Thymus (tissue), 11 donors: ENCODE measurements around the gene SH3RF2. TPM values are rescaled to one million over a fixed set of nuclear protein-coding genes. Genes with fewer than 3 reads are reported as not detected.

Experiments
- DNase-seq, 9 donors: peaks; one replicate each; pipeline ENCODE4 v3.0.0-alpha.2; 2013; ENCODE audit warnings: low spot score in 9 of 9, low read depth in 6 of 9, missing footprints in 1 of 9
- H3K27ac ChIP-seq, 2 donors: one replicate each; pipeline ENCODE4 v1.5.1; 2013; ENCODE audit warnings: control low read depth in 1 of 2, low read depth in 1 of 2, low read length in 1 of 2, mild to moderate bottlenecking in 1 of 2, moderate library complexity in 1 of 2
- H3K27me3 ChIP-seq, 2 donors: one replicate each; pipeline ENCODE4 v1.5.1; 2013; ENCODE audit warnings: low read length in 1 of 2; ENCODE audit not compliant: control insufficient read depth in 2 of 2, insufficient read depth in 1 of 2
- H3K36me3 ChIP-seq, 2 donors: one replicate each; pipeline ENCODE4 v1.5.1; 2013; ENCODE audit warnings: low read length in 1 of 2, mild to moderate bottlenecking in 1 of 2, moderate library complexity in 1 of 2; ENCODE audit not compliant: control insufficient read depth in 2 of 2, insufficient read depth in 2 of 2
- H3K4me1 ChIP-seq, 2 donors: one replicate each; pipeline ENCODE4 v1.5.1; 2013; ENCODE audit warnings: low read length in 2 of 2; ENCODE audit not compliant: control insufficient read depth in 2 of 2, insufficient read depth in 2 of 2
- H3K4me3 ChIP-seq, 2 donors: one replicate each; pipeline ENCODE4 v1.5.1; 2013; ENCODE audit warnings: low read length in 2 of 2, control low read depth in 1 of 2, mild to moderate bottlenecking in 1 of 2
- H3K9me3 ChIP-seq, 2 donors: one replicate each; pipeline ENCODE4 v1.5.1; 2013; ENCODE audit warnings: low read length in 1 of 2, mild to moderate bottlenecking in 1 of 2; ENCODE audit not compliant: control insufficient read depth in 2 of 2, insufficient read depth in 1 of 2
- WGBS: extraction: QIAGEN DNeasy Blood & Tissue Kit; methylation state at CpG from one replicate; pipeline ENCODE4 v1.1.7; 2013; 5-methylcytosine and 5-hydroxymethylcytosine counted together
- polyA plus RNA-seq: library from polyadenylated mRNA; stranded (reverse); fragments of 200-250 nt; gene quantifications from one replicate; pipeline ENCODE4 v1.2.3, GENCODE V29; 2013
- total RNA-seq: library from RNA; stranded (reverse); fragments of 120-200 nt; gene quantifications from one replicate; pipeline ENCODE4 v1.2.4, GENCODE V29; 2013
- donor health status: healthy.

The SH3RF2 gene
- total and polyA plus RNA-seq, 2 donors: 0.76 to 2.4 TPM

DNA sequence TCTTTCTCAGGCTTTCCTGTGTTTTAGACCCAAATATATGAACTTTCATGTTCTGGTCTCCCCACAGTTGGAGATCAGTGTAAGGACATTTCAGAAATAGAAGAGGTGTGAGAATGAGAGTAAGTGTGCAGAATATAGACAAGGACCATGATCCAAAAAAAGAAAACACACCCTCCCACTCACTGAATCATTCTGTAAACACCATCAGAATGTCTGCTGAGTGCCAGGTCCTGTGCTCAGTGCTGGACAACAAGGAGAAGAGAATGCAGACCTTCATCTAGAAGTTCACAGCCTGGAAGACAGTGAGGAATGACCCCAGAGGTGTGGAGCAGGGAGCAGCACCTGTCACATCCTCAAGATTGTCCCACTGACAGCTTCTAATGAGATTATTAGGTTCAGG is 19.1 kb upstream of the SH3RF2 start:
- H3K36me3 ChIP-seq: no peaks in the 10 kb centered on the region
- H3K9me3 ChIP-seq: no peaks in the 10 kb centered on the region
- no peaks in the 10 kb centered on the region for H3K4me1 ChIP-seq
- H3K4me3 ChIP-seq: no peak overlapping the region
- H3K27ac ChIP-seq: no peak overlapping the region
- H3K27me3 ChIP-seq: no peaks in the 10 kb centered on the region
- DNase-seq: no peak

DNA sequence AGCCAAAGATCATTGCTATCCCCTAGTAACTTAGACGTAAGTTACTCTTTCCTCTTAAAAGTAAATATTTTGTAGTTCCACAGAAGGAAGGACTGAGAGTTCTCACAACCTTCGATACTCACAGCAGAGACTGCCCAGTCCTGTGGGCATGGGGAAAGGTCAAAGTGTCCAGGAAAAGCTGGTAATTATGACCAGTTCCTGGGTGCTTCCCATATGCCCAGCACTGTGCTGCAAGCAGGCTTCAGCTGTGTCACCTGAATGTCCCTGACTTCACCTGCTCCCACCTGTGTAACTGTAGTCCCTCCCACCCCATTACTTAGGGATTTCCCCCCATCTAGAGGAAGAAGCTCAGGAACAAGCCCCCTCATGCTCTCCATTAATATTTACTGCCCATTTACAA is 18.0 kb upstream of the SH3RF2 start:
- H3K27ac ChIP-seq: no peak overlapping the region
- no peak overlapping the region for H3K4me3 ChIP-seq
- no peaks in the 10 kb centered on the region for H3K27me3 ChIP-seq
- DNase-seq: no peak
- no peaks in the 10 kb centered on the region for H3K4me1 ChIP-seq
- no peaks in the 10 kb centered on the region for H3K9me3 ChIP-seq
- WGBS: 96% methylated on average over 2 of the region's 2 CpGs
- no peaks in the 10 kb centered on the region for H3K36me3 ChIP-seq

DNA sequence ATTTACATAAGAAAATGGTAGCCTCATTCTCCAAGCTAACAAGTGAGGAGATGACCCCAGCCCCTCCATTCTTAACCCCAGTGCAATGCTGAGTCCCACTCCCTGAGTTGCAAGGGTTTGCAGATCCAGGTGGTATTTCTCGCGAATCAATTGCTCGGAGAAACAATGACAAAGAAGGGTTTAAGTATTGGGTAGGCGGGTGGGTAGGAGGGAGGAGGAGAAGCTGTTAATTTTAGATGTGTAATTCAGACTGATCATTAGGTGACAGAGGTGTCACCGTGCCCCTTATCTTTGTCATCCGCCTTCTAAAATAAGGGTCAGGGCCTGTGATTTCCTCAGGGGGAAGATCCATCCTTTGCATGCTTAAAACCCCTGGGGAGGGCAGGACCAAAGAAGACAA is 17.0 kb upstream of the SH3RF2 start:
- H3K27me3 ChIP-seq: no peaks in the 10 kb centered on the region
- no peak overlapping the region for H3K4me3 ChIP-seq
- no peaks in the 10 kb centered on the region for H3K4me1 ChIP-seq
- H3K27ac ChIP-seq: no peak overlapping the region
- no peaks in the 10 kb centered on the region for H3K36me3 ChIP-seq
- no peaks in the 10 kb centered on the region for H3K9me3 ChIP-seq
- 95% methylated on average over 6 of the region's 6 CpGs for WGBS
- no peak for DNase-seq

DNA sequence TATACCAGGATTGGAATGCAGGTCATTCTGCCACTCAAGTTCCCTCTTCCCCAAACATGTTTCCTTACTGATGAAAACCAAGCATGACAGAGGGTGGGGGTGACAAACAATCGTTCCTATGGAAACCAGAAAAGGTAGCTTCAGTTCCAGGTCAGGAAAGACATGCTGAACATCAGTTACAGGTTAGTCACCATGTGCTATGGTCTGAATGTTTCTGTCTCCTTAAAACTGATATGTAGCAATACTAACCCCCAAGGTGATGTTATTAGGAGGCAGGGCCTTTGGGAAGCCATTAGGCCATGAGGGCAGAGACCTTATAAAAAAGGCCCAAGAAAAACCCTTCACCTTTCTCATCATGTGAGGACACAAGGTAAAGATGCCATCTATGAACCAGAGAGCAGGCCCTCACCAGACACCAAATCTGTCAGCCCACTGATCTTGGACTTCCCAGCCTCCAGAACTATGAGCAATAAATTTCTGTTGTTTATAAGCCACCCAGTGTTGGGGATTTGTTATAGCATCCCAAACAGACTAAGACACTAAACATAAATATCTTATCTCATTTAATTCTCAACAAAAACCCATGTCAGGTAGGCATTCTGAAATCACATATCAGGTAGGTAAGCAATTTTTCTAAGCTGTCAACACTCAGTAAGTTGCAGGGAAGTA is 15.7 kb upstream of the SH3RF2 start:
- 81% methylated on average over 1 of the region's 1 CpG for WGBS
- no peaks in the 10 kb centered on the region for H3K36me3 ChIP-seq
- H3K4me3 ChIP-seq: no peak overlapping the region
- H3K27ac ChIP-seq: no peak overlapping the region
- H3K4me1 ChIP-seq: no peaks in the 10 kb centered on the region
- DNase-seq: no peak
- H3K27me3 ChIP-seq: no peaks in the 10 kb centered on the region
- no peaks in the 10 kb centered on the region for H3K9me3 ChIP-seq

- Histone ChIP-seq H3K4me1 (no peaks in the 10 kb centered on the region), H3K27me3 (no peaks in the 10 kb centered on the region), H3K36me3 (no peaks in the 10 kb centered on the region), H3K27ac (no peak overlapping the region), H3K9me3 (no peaks in the 10 kb centered on the region), H3K4me3 (no peak overlapping the region)
- WGBS: 90% methylated on average over 2 of the region's 2 CpGs
- DNase-seq: no peak
Observed at GRCh38 chr5:145921211-145921610, 15.2 kb upstream of the SH3RF2 start.

DNA sequence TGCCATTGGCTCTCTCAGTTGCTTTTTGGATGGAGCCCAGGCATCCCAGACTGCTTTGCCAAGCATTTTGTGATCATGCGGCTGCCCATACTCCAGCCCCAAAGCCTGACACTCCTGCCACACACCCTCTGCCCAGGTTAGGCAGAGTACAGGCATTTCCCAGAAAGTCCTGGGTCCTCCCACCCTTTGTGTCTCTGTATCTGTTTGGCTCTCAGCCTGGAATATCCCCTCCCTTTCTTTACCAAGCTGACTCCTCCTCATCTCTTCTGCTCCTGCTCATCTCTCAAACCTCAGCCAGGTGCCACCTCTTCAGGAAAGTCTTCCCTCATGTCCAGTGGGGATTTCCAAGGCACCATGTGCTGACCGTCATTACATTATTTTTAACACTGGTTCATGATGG is 14.3 kb upstream of the SH3RF2 start:
- Histone ChIP-seq H3K27me3 (no peaks in the 10 kb centered on the region), H3K9me3 (no peaks in the 10 kb centered on the region), H3K4me3 (no peak overlapping the region), H3K27ac (no peak overlapping the region), H3K36me3 (no peaks in the 10 kb centered on the region), H3K4me1 (no peaks in the 10 kb centered on the region)
- WGBS: 95% methylated on average over 2 of the region's 2 CpGs
- no peak for DNase-seq

GRCh38 chr5:145923405-145923804 is 13.0 kb upstream of the SH3RF2 start:
- no peak overlapping the region for H3K4me3 ChIP-seq
- H3K4me1 ChIP-seq: no peaks in the 10 kb centered on the region
- WGBS: 98% methylated on average over 3 of the region's 3 CpGs
- H3K9me3 ChIP-seq: no peaks in the 10 kb centered on the region
- no peak overlapping the region for H3K27ac ChIP-seq
- DNase-seq: no peak
- H3K27me3 ChIP-seq: no peaks in the 10 kb centered on the region
- H3K36me3 ChIP-seq: no peaks in the 10 kb centered on the region

DNA sequence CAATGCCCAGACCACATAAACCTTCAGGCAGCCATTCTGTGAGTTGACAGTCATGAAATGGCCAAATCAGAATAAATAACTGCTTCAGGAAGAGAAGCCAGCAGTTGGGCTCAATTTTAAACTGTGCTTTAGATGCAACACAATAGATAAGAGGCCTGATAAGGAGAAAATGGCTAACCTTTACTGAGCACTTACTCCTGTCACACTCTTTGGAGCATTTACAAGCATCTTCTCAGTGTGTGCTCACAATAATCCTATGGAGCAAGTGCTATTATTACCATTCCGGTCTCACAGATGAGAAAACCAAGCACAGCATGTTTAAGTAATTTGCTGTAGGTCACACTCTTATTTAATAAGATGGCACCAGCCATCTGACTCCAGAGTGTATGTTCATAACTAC is 11.5 kb upstream of the SH3RF2 start:
- no peak overlapping the region for H3K4me3 ChIP-seq
- no peak overlapping the region for H3K27ac ChIP-seq
- no peak for DNase-seq
- H3K36me3 ChIP-seq: no peaks in the 10 kb centered on the region
- no peaks in the 10 kb centered on the region for H3K4me1 ChIP-seq
- H3K27me3 ChIP-seq: no peaks in the 10 kb centered on the region
- H3K9me3 ChIP-seq: no peaks in the 10 kb centered on the region
- WGBS: 91% methylated on average over 1 of the region's 1 CpG

- Histone ChIP-seq H3K27me3 (no peaks in the 10 kb centered on the region), H3K4me3 (no peak overlapping the region), H3K4me1 (no peaks in the 10 kb centered on the region), H3K27ac (no peak overlapping the region), H3K36me3 (no peaks in the 10 kb centered on the region), H3K9me3 (no peaks in the 10 kb centered on the region)
- DNase-seq: no peak
- 49% methylated on average over 1 of the region's 1 CpG for WGBS
Observed at GRCh38 chr5:145925353-145925752, 11.0 kb upstream of the SH3RF2 start.

DNA sequence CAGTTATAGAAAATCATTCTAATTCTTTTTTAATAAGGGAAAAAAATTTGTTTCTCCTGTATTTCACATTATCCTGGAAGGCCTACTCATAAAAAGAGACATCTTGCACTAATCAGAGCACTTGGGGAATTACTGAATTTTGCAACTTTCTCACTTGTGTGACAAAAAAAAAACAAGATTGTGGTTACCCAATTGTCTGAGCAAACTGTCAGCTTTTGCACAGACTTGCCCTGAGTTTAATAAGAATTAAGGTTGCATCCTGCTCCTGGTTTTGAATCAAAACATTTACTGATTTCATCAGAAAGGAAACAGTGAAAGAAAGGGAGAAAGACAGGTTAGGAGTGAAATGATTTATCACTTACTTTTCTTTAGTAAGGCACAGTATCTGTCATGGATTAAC is 10.6 kb upstream of the SH3RF2 start:
- Histone ChIP-seq H3K4me1 (no peaks in the 10 kb centered on the region), H3K27ac (no peak overlapping the region), H3K27me3 (no peaks in the 10 kb centered on the region), H3K36me3 (no peaks in the 10 kb centered on the region), H3K9me3 (no peaks in the 10 kb centered on the region), H3K4me3 (no peak overlapping the region)
- peak in 1 of 9 donors; percentile 2 for DNase-seq
